Lung (tissue), 12 donors: Measurements from ENCODE around the gene TECR. TPM values are rescaled to one million over a fixed set of nuclear protein-coding genes. Genes with fewer than 3 reads are reported as not detected.

Experiments used
- ATAC-seq: fragments of 200-7000 bp; cut with Tn5 transposase; one replicate; pipeline ENCODE4 v1.9.1; 2020; ENCODE audit warnings: moderate number of reproducible peaks; ENCODE audit not compliant: insufficient read depth, low FRiP score
- DNase-seq, 3 donors: peaks; one replicate each; pipeline ENCODE4 v3.0.0-alpha.2; 2013 to 2017
- H3K27ac ChIP-seq, 2 donors: one replicate each; pipeline ENCODE4 v1.5.1; 2013; ENCODE audit warnings: mild to moderate bottlenecking in 2 of 2, moderate library complexity in 2 of 2, control low read depth in 1 of 2, inconsistent platforms in 1 of 2, low read depth in 1 of 2, low read length in 1 of 2
- H3K27me3 ChIP-seq, 3 donors: one replicate each; pipeline ENCODE4 v1.5.1; 2013; ENCODE audit warnings: low read length in 2 of 3; ENCODE audit not compliant: control insufficient read depth in 3 of 3, insufficient read depth in 3 of 3
- H3K36me3 ChIP-seq, 4 donors: one replicate each; pipeline ENCODE4 v1.5.1; 2013; ENCODE audit warnings: low read length in 4 of 4, mild to moderate bottlenecking in 1 of 4, moderate library complexity in 1 of 4; ENCODE audit not compliant: control insufficient read depth in 4 of 4, insufficient read depth in 4 of 4
- H3K4me1 ChIP-seq, 5 donors: one replicate each; pipeline ENCODE4 v1.5.1; 2013; ENCODE audit warnings: low read length in 5 of 5, mild to moderate bottlenecking in 2 of 5, moderate library complexity in 1 of 5; ENCODE audit not compliant: control insufficient read depth in 5 of 5, insufficient read depth in 5 of 5
- H3K4me3 ChIP-seq: one replicate; pipeline ENCODE4 v1.5.1; 2013; ENCODE audit warnings: mild to moderate bottlenecking, control low read depth, moderate library complexity
- H3K9ac ChIP-seq, 2 donors: one replicate each; pipeline ENCODE4 v1.5.1; 2013; ENCODE audit warnings: low read length in 2 of 2, control low read depth in 1 of 2; ENCODE audit not compliant: insufficient read depth in 1 of 2
- H3K9me3 ChIP-seq, 4 donors: one replicate each; pipeline ENCODE4 v1.5.1; 2013; ENCODE audit warnings: low read length in 3 of 4, mild to moderate bottlenecking in 1 of 4, moderate library complexity in 1 of 4; ENCODE audit not compliant: control insufficient read depth in 4 of 4, insufficient read depth in 3 of 4
- WGBS, 2 donors: extraction: QIAGEN DNeasy Blood & Tissue Kit; methylation state at CpG; one replicate each; pipeline ENCODE4 v1.1.7; 2013; 5-methylcytosine and 5-hydroxymethylcytosine counted together
- polyA plus RNA-seq, 2 donors: library from polyadenylated mRNA; stranded (reverse); fragments of 200-250 nt; gene quantifications; one replicate each; pipeline ENCODE4 v1.2.1, GENCODE V29; 2013
- total RNA-seq, 2 donors: library from RNA; depleted of rRNA in 1 of 2; stranded (reverse); fragments of >200 nt in 1 of 2; gene quantifications; one replicate each; pipeline ENCODE4 v1.2.1, GENCODE V29; 2014 to 2021
- TF ChIP-seq, protein P1 (sequence below): IDR thresholded peaks from 2 replicates; pipeline ENCODE4 v1.5.1; 2012; ENCODE audit warnings: mild to moderate bottlenecking; ENCODE audit errors: control extremely low read depth, extremely low read depth
- donor health status: control.
- donor health status: control.
- donor health status: Bipolar disorder and iron deficiency.
- donor health status: healthy.
- donor health status: DM: yes; HTN: yes; CAD: no.

Gene TECR
- total and polyA plus RNA-seq, 4 donors = 32.7 to 193 (median 121) TPM

DNA sequence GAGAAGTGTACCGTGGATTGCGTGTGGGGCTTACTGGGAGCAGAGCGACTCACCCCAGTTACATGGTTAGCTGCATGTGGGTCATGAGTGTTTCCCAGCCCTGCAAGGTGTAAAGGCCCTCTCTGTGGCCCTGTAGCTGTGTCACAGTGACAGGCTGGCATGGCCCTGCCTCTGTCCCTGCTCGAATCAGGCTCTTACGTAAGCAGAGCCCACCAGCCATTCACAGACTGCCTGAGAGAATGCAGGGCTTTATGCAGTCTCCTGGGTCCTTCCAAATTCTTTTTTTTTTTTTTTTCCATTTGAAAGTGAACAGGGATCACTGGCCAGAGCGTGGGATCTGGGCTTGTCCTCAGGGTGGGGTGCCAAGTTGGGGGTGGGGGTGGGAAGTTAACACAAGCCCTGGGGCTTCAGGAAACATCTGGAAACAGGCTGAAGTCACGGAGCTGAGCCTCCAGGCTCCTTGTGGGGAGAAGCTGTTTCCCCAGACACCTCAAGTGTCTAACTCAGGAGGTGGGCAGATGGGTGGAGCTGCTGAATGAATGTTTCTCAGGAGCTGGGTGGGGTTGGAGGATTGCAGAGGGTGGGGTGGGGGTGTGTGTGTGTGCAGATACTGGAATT, 13.4 kb downstream of the TECR start:
- no peaks in the 10 kb centered on the region for H3K9me3 ChIP-seq
- DNase-seq = no peak
- TF ChIP-seq, protein P1, sequence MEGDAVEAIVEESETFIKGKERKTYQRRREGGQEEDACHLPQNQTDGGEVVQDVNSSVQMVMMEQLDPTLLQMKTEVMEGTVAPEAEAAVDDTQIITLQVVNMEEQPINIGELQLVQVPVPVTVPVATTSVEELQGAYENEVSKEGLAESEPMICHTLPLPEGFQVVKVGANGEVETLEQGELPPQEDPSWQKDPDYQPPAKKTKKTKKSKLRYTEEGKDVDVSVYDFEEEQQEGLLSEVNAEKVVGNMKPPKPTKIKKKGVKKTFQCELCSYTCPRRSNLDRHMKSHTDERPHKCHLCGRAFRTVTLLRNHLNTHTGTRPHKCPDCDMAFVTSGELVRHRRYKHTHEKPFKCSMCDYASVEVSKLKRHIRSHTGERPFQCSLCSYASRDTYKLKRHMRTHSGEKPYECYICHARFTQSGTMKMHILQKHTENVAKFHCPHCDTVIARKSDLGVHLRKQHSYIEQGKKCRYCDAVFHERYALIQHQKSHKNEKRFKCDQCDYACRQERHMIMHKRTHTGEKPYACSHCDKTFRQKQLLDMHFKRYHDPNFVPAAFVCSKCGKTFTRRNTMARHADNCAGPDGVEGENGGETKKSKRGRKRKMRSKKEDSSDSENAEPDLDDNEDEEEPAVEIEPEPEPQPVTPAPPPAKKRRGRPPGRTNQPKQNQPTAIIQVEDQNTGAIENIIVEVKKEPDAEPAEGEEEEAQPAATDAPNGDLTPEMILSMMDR = no peak
- H3K27ac ChIP-seq = no peak overlapping the region
- no peak overlapping the region for H3K4me3 ChIP-seq
- no peaks in the 10 kb centered on the region for H3K36me3 ChIP-seq
- H3K27me3 ChIP-seq = no peaks in the 10 kb centered on the region
- H3K4me1 ChIP-seq = peaks cover 0 to 9% (median 3%) of the 10 kb centered on the region in 5 donors
- no peak for ATAC-seq
- H3K9ac ChIP-seq = no peak overlapping the region
- 32 to 44% methylated on average over 7 of the region's 7 CpGs for WGBS, 2 donors

DNA sequence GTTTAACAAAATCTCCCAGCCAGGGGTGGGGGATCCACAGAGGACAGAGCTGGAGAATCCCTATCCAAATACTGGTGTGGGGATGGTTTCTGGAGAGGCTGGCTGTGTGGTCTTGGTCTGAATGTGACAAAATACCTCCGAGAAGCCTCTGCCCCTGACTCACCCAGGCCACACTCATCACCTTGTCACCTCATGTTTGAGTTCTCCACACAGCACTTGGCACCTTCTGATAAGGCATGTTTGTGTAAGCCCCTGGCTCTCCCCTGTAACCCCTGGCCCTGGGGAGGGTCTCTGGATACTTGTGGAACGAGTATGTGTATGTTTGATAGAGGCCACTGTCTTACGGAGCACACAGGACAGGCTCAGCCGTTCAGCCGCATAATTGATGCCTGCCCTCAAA, 14.7 kb downstream of the TECR start:
- no peak for ATAC-seq
- no peak overlapping the region for H3K9ac ChIP-seq
- H3K27me3 ChIP-seq = no peaks in the 10 kb centered on the region
- H3K4me3 ChIP-seq = no peak overlapping the region
- 87 to 88% methylated on average over 5 of the region's 5 CpGs for WGBS, 2 donors
- peaks cover 0 to 3% (median under 1%) of the 10 kb centered on the region in 4 donors for H3K36me3 ChIP-seq
- no peak for DNase-seq
- no peaks in the 10 kb centered on the region for H3K9me3 ChIP-seq
- TF ChIP-seq, protein P1 = no peak
- no peak overlapping the region for H3K27ac ChIP-seq
- peaks cover 0 to 9% (median 3%) of the 10 kb centered on the region in 5 donors for H3K4me1 ChIP-seq

DNA sequence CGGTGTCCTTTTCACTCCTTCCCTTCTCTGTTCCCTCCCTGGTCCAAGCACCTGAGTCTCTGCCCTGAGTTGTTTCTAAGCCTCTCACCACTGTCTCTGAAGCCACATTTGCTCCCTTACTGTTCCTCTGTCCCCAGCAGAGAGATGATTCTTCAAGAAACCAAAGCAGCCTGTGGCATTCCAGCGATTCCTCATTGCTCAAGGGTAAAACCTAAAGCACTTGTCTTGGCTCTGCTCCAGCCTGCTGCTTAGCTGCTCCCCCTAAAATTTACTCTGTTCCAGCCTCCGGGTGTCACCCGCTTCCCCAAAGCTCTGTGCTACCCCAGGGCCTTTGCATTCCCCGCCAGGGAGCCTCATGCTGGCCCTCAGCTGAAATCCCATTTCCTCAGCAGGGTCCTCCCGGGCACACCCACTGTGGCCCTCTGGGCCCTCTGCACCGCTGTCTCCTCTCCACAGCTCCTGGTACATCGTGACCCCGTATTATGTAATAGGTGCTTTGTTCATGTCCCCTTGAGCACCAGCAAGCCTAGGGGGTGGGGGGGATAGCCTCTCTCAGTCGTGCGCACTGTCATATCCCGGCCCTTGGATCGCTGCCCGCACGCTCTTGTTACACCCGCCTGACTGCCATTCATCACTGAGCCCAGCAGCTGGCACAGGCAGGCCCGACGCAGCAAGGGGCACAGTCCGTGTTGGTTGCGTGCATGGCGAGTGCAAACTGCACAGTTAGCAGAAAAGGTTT, 15.8 kb downstream of the TECR start:
- WGBS, 2 donors = 69 to 76% methylated on average over 21 of the region's 21 CpGs
- DNase-seq (no peak), ATAC-seq (no peak)
- Histone ChIP-seq H3K27ac (no peak overlapping the region), H3K4me3 (no peak overlapping the region), H3K27me3 (no peaks in the 10 kb centered on the region), H3K9ac (no peak overlapping the region), H3K36me3 (peaks cover 0 to 6% (median under 1%) of the 10 kb centered on the region in 4 donors), H3K4me1 (peaks cover 0 to 9% (median 3%) of the 10 kb centered on the region in 5 donors), H3K9me3 (no peaks in the 10 kb centered on the region)
- TF ChIP-seq, protein P1 = no peak
